GM12801 (cell line): ENCODE results near the gene SDCBP2.

ENCODE experiments used
- TF ChIP-seq, protein P1 (sequence below): IDR thresholded peaks from one replicate; pipeline ENCODE4 v1.5.1; 2011; ENCODE audit warnings: control low read depth; ENCODE audit not compliant: insufficient read length; ENCODE audit errors: extremely low read depth

The SDCBP2 gene

DNA sequence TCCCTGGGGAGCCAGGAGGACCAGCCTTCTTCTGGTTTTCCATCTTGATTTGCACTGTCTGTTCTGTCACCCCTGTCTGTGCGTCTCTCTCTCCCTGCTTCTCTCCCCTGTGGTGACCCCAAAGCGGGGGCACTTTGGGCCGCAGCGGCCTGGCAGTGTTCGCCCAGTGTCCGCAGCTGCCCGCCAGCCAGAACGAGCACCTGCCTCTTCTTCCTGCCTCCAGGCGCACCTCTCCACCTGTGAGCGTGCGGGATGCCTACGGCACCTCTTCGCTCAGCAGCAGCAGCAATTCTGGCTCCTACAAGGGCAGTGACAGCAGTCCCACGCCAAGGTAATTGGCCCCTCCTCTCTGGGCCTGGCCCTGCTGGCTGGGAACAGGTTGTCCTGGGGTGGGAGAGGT lies 32.0 kb downstream of the SDCBP2 start:
- TF ChIP-seq, protein P1, sequence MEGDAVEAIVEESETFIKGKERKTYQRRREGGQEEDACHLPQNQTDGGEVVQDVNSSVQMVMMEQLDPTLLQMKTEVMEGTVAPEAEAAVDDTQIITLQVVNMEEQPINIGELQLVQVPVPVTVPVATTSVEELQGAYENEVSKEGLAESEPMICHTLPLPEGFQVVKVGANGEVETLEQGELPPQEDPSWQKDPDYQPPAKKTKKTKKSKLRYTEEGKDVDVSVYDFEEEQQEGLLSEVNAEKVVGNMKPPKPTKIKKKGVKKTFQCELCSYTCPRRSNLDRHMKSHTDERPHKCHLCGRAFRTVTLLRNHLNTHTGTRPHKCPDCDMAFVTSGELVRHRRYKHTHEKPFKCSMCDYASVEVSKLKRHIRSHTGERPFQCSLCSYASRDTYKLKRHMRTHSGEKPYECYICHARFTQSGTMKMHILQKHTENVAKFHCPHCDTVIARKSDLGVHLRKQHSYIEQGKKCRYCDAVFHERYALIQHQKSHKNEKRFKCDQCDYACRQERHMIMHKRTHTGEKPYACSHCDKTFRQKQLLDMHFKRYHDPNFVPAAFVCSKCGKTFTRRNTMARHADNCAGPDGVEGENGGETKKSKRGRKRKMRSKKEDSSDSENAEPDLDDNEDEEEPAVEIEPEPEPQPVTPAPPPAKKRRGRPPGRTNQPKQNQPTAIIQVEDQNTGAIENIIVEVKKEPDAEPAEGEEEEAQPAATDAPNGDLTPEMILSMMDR, result no peak

DNA sequence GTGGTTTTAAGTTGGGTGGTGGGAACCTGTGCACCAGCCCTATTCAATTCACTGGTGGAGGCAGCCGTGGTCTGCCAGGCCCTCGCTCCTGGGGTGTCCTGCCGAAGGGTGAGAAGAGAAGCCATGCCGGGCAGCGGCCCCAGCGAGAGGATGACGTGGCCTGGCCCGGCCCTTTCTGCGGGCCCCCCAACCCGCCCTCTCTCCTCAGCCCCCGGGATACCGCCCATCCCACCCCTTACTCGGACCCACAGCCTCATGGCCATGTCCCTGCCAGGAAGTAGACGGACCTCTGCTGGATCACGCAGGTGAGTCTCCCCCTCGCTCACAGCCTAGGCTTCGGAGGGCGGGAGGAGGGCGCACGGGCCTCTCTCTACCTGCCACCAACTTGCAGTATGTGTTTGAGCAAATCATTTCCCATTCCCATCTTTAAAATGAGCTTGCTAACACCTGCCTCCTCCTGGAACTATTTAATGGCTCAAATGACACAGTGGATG lies 32.8 kb downstream of the SDCBP2 start:
- TF ChIP-seq, protein P1, result no peak

DNA sequence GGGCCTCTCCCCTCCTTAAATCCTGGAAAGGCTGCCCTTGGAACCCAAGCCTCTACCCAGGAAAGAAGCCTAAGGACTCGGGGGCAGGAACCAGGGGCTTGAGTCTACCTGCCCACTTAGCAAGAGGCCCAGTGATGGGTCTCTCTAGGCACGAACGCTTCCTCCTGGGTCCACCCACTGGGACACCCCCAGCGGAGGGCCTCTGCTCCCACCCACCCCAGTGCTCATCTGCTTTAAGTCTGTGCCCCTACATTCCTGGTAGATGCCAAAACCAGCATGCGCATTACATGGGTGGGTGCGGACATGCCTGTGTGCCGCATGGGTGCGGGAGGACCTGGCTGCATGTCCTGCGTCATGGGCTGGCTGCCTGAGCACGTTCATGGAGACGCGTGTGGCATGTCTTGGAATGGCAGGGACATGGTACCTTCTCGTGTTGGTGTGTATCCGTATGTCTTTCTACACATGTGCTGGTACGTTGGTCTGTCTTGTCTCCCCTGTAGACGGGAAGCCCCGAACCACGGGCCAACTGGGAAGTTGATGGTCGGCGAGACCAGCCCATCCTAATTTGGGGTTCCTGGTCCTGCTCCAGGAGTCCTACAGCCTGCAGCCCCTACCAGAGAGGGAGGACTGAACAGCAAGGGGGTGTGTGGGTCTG lies 33.5 kb downstream of the SDCBP2 start:
- TF ChIP-seq, protein P1, result no peak

DNA sequence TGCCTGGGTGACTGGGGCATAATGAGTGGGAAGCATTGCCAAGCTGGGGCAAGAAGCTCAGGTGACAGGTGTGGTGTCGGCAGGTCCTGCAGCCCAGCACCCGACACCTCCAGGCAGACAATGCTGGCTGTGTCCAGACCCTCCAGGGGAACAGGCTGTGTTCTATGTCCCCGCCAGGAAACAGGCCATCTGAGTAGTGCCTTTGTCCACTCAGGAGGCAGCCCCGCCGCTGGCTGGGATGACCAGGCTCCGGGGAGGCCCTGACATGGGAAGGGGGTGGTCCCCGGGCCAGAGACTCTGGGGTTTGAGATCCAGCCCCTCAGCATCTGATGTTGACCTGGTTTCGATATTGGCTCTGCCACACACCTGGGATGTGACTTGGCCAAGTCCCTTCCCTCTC lies 34.4 kb downstream of the SDCBP2 start:
- TF ChIP-seq, protein P1, result no peak

DNA sequence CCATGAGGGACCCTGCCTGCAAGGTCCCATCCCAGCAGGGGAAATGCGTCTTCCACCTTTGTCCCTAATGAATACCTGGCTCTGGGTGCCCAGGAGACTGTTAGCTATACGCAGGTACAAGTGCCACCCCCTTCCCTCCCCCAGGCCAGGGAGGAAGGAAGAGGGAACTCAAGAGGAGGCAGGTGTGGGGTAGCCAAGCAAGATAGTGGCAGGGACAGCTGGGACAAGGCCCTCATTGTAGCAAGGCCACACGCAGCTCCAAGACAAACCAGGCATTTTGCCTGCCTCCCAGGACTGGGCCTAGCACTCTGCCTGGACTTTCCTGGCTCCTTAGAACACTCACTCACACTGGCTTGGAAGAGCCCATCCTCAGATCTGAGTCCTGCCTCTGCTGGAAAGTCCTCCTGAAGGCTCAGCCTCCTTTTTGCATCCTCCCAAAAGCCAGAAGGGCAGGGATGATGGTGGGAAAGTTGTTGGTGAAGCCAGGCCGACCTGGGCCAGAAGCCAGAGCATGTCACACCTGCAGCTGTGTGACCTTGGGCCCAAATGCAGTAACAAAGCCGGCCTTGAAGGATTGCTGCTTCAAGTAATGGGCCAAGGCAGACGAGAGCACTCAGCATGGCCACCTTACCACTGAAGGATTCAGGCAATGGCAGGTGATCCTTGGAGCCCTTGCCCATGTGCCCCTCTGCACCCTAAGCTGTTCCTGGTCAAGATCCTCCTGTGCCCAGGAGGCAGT lies 35.1 kb downstream of the SDCBP2 start:
- TF ChIP-seq, protein P1, result no peak

DNA sequence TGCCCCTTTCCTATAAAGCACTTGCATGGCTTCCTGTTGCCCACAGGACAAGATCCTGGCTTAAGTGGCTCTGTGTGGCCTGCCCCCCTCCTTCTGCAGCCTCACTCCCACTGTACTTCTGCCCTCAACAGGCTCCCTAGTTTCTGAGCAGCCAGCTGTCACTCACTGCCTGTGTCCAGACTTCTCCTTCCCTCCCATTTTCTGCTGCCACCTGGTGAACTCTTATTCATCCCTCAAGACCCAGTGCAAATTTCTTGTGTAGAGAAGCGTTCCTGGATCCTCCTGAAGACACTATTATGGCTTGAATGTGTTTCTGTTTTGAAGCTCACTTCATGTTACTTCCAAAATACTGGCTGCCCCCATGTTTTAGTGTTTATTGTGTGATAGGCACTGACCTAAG lies 36.3 kb downstream of the SDCBP2 start:
- TF ChIP-seq, protein P1, result no peak

DNA sequence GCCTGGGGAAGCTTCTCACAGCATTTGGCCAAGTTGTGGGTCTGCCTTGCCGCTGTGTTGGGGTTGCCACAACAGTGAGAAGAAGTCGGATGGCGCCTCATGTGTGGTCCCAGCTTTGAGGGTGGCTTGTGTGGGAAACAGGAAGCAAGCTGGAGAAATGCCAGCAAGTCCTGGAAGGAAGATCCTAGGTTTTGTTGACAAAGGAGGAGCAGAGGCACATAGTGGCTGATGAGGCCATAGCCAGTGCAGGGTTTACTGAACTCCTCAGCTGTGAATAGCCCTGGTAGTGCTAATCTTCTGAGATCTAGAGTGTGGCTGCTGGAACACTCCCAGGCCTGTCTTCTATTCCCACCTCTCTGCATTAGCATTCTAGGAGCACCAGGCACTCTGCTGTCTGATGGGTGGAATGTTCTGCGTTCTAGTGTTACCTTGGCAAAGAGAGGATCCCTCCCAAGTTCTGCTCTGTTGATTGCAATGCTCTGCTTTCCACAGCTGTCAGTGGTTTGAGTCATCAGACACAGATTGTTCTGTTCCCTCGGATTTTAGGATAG lies 37.7 kb downstream of the SDCBP2 start:
- TF ChIP-seq, protein P1, result no peak
